Measurements from ENCODE around the gene AKR1B1. TPM values are rescaled to one million over a fixed set of nuclear protein-coding genes. Genes with fewer than 3 reads are reported as not detected.

AKR1B1 gene
- total RNA-seq, 4 donors from 2014 or later: 66.0 to 110 (median 104) TPM

DNA sequence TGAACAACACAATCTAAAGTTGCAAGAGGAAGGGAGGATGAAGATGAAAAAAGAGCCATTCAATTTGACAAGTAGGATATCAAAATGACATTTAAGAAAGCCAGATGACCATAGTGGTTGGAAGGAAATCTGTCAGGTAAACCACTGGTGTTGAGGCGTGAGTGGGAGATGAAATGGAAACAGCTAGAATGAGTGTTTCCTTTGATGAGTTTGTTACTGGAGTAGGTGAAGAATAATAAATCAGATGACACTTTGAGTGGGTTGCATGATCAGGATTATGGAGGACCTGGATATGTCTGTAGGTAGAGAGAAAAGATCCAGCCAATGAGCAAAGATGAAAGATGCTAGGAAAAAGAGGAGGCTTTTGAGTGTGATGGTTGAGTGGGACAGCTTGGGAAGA lies 33.1 kb downstream of the AKR1B1 start:
- ATAC-seq (ENCODE audit: low FRiP score): no peak
- TF ChIP-seq, protein P1, sequence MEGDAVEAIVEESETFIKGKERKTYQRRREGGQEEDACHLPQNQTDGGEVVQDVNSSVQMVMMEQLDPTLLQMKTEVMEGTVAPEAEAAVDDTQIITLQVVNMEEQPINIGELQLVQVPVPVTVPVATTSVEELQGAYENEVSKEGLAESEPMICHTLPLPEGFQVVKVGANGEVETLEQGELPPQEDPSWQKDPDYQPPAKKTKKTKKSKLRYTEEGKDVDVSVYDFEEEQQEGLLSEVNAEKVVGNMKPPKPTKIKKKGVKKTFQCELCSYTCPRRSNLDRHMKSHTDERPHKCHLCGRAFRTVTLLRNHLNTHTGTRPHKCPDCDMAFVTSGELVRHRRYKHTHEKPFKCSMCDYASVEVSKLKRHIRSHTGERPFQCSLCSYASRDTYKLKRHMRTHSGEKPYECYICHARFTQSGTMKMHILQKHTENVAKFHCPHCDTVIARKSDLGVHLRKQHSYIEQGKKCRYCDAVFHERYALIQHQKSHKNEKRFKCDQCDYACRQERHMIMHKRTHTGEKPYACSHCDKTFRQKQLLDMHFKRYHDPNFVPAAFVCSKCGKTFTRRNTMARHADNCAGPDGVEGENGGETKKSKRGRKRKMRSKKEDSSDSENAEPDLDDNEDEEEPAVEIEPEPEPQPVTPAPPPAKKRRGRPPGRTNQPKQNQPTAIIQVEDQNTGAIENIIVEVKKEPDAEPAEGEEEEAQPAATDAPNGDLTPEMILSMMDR (IDR thresholded peaks at IDR 0.05): no peak

DNA sequence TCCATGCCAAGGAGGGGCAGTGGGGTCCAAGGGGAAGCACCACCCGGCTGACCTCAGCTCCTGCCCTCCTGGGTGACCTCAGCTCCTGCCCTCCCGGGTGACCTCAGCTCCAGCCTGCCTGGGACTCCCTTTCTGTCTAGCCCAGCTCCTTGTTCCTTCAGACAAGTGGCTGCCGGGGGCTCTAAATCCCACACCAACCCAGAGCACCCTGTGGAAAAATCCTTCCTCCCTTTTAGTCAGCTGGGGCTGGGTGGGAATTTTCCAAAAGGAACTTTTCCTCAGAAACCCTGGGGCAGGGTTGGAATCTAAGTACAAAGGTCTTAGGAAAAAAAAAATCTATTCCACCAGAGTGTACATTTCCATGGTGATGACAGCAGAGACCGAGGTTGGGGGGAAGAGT lies 36.3 kb downstream of the AKR1B1 start:
- TF ChIP-seq, protein P1 (IDR thresholded peaks at IDR 0.05): no peak
- DNase-seq (ENCODE audit: low spot score) (no peak), ATAC-seq (ENCODE audit: low FRiP score) (no peak)

More for the DNA sequence above, 33.1 kb downstream of the AKR1B1 start:
- no peak for DNase-seq (ENCODE audit: low spot score)

GRCh38 chr7:134422008-134422407 lies 36.9 kb downstream of the AKR1B1 start:
- ATAC-seq (ENCODE audit: low FRiP score) (no peak), DNase-seq (ENCODE audit: low spot score) (no peak)
- TF ChIP-seq, protein P1 (IDR thresholded peaks at IDR 0.05): no peak

GRCh38 chr7:134420424-134421125 lies 38.3 kb downstream of the AKR1B1 start:
- no peak for DNase-seq (ENCODE audit: low spot score)
- peak; percentile 50 for ATAC-seq (ENCODE audit: low FRiP score)
- TF ChIP-seq, protein P1 (IDR thresholded peaks at IDR 0.05): peak in 1 of 3 donors; percentile 28

DNA sequence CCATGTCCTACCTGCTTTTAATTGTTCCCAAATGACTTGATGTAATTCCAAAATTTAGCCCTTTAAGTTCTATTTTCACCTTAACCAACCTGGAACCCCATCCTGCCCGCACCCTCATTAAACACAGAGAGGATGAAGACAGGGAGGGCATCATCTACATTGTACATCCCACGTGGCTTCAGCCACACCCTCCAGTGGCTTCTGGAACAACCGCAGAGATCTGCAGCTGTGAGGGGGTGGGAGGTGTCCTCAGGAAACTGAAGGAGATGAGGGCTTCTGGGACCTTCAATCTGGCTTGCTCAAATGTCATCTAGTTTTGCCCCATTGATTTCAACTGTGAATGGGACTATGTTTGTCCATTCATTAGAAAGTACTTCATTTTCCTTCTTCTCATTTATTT lies 39.0 kb downstream of the AKR1B1 start:
- TF ChIP-seq, protein P1 (IDR thresholded peaks at IDR 0.05): no peak
- no peak for ATAC-seq (ENCODE audit: low FRiP score)
- no peak for DNase-seq (ENCODE audit: low spot score)

DNA sequence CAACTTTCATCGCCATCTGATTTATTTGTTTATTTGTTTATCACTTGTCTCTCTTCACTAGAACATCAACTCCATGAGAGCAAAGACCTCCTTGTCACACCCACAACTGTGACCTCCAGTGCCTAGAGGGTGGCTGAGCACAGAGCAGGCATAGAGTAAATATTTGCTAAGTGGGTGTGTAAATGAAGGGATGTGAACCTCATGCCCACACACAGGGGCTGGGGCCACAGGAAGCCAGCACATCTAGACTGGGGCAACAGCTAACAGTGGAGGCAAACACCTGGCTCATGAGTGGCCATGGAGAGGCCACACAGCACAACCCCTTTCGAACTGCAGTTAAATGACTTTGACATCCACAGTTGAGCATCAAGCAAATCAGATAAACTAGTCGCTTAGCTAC lies 39.8 kb downstream of the AKR1B1 start:
- no peak for ATAC-seq (ENCODE audit: low FRiP score)
- TF ChIP-seq, protein P1 (IDR thresholded peaks at IDR 0.05): no peak
- no peak for DNase-seq (ENCODE audit: low spot score)

DNA sequence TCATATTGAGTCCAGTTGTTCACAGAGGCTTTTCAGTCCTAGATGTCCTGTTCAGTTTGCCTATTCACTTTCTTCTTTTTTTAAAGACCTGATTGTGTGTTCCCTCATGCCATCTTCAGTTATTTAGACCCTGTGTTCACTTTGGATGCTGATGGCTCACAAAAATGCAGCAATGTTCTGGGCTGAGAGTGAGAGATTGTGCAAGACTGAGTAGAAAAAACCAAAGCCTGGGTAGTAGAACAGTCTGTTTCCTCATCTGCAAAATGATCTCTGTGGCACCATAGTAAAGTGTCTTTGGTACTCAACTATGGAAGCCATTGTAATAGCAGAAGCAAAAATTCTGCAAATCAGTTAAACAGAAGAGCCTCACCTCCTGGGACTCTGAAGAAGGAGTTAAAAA lies 43.2 kb downstream of the AKR1B1 start:
- DNase-seq (ENCODE audit: low spot score) (no peak), ATAC-seq (ENCODE audit: low FRiP score) (no peak)
- TF ChIP-seq, protein P1 (IDR thresholded peaks at IDR 0.05): no peak
